Measurements from ENCODE around the gene RPL38. TPM values are rescaled to one million over a fixed set of nuclear protein-coding genes. Genes with fewer than 3 reads are reported as not detected.

The RPL38 gene
- total and polyA plus RNA-seq, 2 donors (not counting 1 experiment from before 2014, with no cell fraction given), result 722 to 1,550 TPM

DNA sequence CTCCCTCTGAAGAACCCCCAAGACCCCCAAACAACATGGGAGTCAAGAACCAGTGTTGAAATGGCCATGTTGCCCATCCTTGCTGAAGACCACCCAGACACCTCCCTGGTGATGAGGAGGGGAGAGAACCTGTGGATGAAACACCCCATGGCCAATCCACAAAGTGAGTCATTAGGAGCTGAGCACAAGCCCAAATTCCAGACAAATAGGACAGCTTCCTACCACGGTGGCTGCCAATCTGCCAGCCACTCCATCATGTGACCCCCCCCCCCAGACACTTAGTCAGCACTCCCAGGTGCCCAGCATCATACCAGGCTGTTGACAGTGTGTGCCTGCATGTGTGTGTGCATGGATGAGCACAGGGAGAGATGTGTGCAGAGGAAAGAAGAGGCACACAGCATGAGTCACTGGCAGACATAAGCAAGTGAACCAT, 26.4 kb upstream of the RPL38 start:
- intact Hi-C loops (cut with micrococcal nuclease), result loop anchor here (5.0 kb wide), 1 partner anchor 1450 kb away; no protein-coding TSS in a partner anchor
- POLR2A ChIA-PET, result no interaction called here
- no CpG with 5 or more reads among the region's 1 CpG for WGBS (ENCODE audit: insufficient coverage)

DNA sequence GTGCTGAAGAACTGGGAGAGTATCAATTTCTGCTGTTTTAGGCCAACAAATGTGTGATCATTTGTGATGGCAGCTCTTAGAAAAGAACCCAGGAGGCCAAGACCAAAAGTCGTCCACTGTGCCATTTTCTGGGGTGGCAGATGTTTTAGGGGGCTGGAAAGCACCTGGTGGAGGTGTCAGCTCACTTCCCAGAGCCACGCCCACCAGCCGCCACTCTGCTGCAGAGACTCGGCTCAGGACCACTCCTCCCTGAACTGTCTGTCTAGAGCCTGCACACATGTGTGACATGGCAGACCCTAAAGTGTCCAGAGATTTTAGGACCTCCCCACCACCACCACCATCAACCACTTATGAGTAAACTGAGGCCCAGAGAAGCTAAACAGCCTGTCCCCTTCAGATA, 23.9 kb upstream of the RPL38 start:
- Histone ChIP-seq H3K9ac (ENCODE audit: low read length) (no peak overlapping the region), H3K4me2 (replicated peaks; ENCODE audit: low read depth, low read length, poor library complexity, severe bottlenecking) (no peak overlapping the region), H3K27me3 (replicated peaks in 1 of 4; ENCODE audit: control extremely low read depth in 1 of 4, control insufficient read depth in 3 of 4, insufficient read depth in 4 of 4, low read length in 3 of 4) (peaks cover 0 to 20% (median 2%) of the 10 kb centered on the region in 4 experiments), H4K20me1 (ENCODE audit: control insufficient read depth, insufficient read depth, low read length, poor library complexity, severe bottlenecking) (no peaks in the 10 kb centered on the region), H3K36me3 (replicated peaks in 1 of 2; ENCODE audit: control extremely low read depth in 1 of 2, control insufficient read depth in 1 of 2, extremely low read depth in 1 of 2, insufficient read depth in 2 of 2, low read length in 1 of 2) (no peaks in the 10 kb centered on the region), H3K9me3 (ENCODE audit: control extremely low read depth in 1 of 3, control insufficient read depth in 2 of 3, insufficient read depth in 1 of 3, low read length in 2 of 3) (peaks cover 0 to 11% (median 0%) of the 10 kb centered on the region in 3 donors), H2AFZ (ENCODE audit: insufficient read depth, low read depth, low read length, poor library complexity, severe bottlenecking) (no peak overlapping the region), H3K4me3 (ENCODE audit: control extremely low read depth in 1 of 5, extremely low read depth in 1 of 5, insufficient read depth in 1 of 5, low read depth in 2 of 5, low read length in 4 of 5) (no peak overlapping the region), H3K4me1 (ENCODE audit: control insufficient read depth in 2 of 2, insufficient read depth in 2 of 2, low read length in 2 of 2) (no peaks in the 10 kb centered on the region), H3K27ac (ENCODE audit: low read length in 2 of 2) (no peak overlapping the region), H3K79me2 (ENCODE audit: control insufficient read depth, insufficient read depth, low read length) (no peaks in the 10 kb centered on the region)
- ChIA-PET CTCF (no interaction called here), POLR2A (no interaction called here)
- intact Hi-C loops (cut with micrococcal nuclease), result loop anchor here (5.0 kb wide), 1 partner anchor 1452 kb away; no protein-coding TSS in a partner anchor
- Mint-ChIP-seq H3K27me3 (peaks cover 40% of the 10 kb centered on the region), H3K4me3 (no peak overlapping the region), H3K27ac (no peak overlapping the region), H3K4me1 (no peaks in the 10 kb centered on the region), H3K9me3 (ENCODE audit: insufficient read depth) (no peaks in the 10 kb centered on the region)
- WGBS (ENCODE audit: insufficient coverage), result 65% methylated on average over 4 of the region's 4 CpGs
- TF ChIP-seq, protein P1, sequence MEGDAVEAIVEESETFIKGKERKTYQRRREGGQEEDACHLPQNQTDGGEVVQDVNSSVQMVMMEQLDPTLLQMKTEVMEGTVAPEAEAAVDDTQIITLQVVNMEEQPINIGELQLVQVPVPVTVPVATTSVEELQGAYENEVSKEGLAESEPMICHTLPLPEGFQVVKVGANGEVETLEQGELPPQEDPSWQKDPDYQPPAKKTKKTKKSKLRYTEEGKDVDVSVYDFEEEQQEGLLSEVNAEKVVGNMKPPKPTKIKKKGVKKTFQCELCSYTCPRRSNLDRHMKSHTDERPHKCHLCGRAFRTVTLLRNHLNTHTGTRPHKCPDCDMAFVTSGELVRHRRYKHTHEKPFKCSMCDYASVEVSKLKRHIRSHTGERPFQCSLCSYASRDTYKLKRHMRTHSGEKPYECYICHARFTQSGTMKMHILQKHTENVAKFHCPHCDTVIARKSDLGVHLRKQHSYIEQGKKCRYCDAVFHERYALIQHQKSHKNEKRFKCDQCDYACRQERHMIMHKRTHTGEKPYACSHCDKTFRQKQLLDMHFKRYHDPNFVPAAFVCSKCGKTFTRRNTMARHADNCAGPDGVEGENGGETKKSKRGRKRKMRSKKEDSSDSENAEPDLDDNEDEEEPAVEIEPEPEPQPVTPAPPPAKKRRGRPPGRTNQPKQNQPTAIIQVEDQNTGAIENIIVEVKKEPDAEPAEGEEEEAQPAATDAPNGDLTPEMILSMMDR (IDR thresholded peaks at IDR 0.05), result no peak
- no peak for TF ChIP-seq EZH2 (IDR thresholded peaks at IDR 0.05; ENCODE audit: borderline replicate concordance, insufficient read depth, low read depth, low read length, poor library complexity, severe bottlenecking)
- DNase-seq, result no peak
- no peak for ATAC-seq (ENCODE audit: low read depth)

More for the DNA sequence above, 26.4 kb upstream of the RPL38 start:
- Histone ChIP-seq H3K4me3 (ENCODE audit: control extremely low read depth in 1 of 5, extremely low read depth in 1 of 5, insufficient read depth in 1 of 5, low read depth in 2 of 5, low read length in 4 of 5) (no peak overlapping the region), H3K79me2 (ENCODE audit: control insufficient read depth, insufficient read depth, low read length) (no peaks in the 10 kb centered on the region), H3K4me1 (ENCODE audit: control insufficient read depth in 2 of 2, insufficient read depth in 2 of 2, low read length in 2 of 2) (no peaks in the 10 kb centered on the region), H2AFZ (ENCODE audit: insufficient read depth, low read depth, low read length, poor library complexity, severe bottlenecking) (no peak overlapping the region), H3K9me3 (ENCODE audit: control extremely low read depth in 1 of 3, control insufficient read depth in 2 of 3, insufficient read depth in 1 of 3, low read length in 2 of 3) (peaks cover 0 to 13% (median 0%) of the 10 kb centered on the region in 3 donors), H3K9ac (ENCODE audit: low read length) (no peak overlapping the region), H3K4me2 (replicated peaks; ENCODE audit: low read depth, low read length, poor library complexity, severe bottlenecking) (no peak overlapping the region), H3K36me3 (replicated peaks in 1 of 2; ENCODE audit: control extremely low read depth in 1 of 2, control insufficient read depth in 1 of 2, extremely low read depth in 1 of 2, insufficient read depth in 2 of 2, low read length in 1 of 2) (no peaks in the 10 kb centered on the region), H3K27me3 (replicated peaks in 1 of 4; ENCODE audit: control extremely low read depth in 1 of 4, control insufficient read depth in 3 of 4, insufficient read depth in 4 of 4, low read length in 3 of 4) (peaks cover 0 to 20% (median 2%) of the 10 kb centered on the region in 4 experiments), H4K20me1 (ENCODE audit: control insufficient read depth, insufficient read depth, low read length, poor library complexity, severe bottlenecking) (no peaks in the 10 kb centered on the region), H3K27ac (ENCODE audit: low read length in 2 of 2) (no peak overlapping the region)
- H3K4me3 Mint-ChIP-seq, result no peak overlapping the region
- CTCF ChIA-PET, result interaction anchor here (1.4 kb wide), 1 partner anchor 747 kb away, joined by 7 read pairs; no protein-coding TSS in a partner anchor
- peaks cover 41% of the 10 kb centered on the region for H3K27me3 Mint-ChIP-seq
- no peak for TF ChIP-seq EZH2 (IDR thresholded peaks at IDR 0.05; ENCODE audit: borderline replicate concordance, insufficient read depth, low read depth, low read length, poor library complexity, severe bottlenecking)
- TF ChIP-seq, protein P1 (IDR thresholded peaks at IDR 0.05), result no peak
- no peak for ATAC-seq (ENCODE audit: low read depth)
- H3K4me1 Mint-ChIP-seq, result no peaks in the 10 kb centered on the region
- DNase-seq, result no peak
- no peak overlapping the region for H3K27ac Mint-ChIP-seq
- H3K9me3 Mint-ChIP-seq (ENCODE audit: insufficient read depth), result no peaks in the 10 kb centered on the region
